GM18511 (cell line): ENCODE data around the gene GPBAR1.

Source experiments
- ATAC-seq: cut with Tn5 transposase; IDR thresholded peaks from one replicate; pipeline ENCODE4 v1.9.1; 2021; ENCODE audit warnings: mild to moderate bottlenecking, moderate library complexity; ENCODE audit not compliant: unreplicated experiment

Gene GPBAR1

GRCh38 chr2:218260742-218261422 is at the start of gene GPBAR1:
TSS of gene GPBAR1 (plus strand) at chr2:218261015. CDS start at chr2:218262725, 1,710 bp downstream.
- no peak for ATAC-seq

- no peak for ATAC-seq
Measured at GRCh38 chr2:218214116-218214515, 46.7 kb upstream of the GPBAR1 start.

- ATAC-seq: no peak
Measured at GRCh38 chr2:218216336-218216673, 44.5 kb upstream of the GPBAR1 start.

- ATAC-seq: peak; percentile 72
Measured at GRCh38 chr2:218216674-218217359, 44.0 kb upstream of the GPBAR1 start, which contains the start of gene ARPC2. TSS of gene ARPC2 (plus strand) at chr2:218217189. CDS start at chr2:218217471, 282 bp downstream.

- peak; percentile 53 for ATAC-seq
Measured at GRCh38 chr2:218217360-218218267, 43.2 kb upstream of the GPBAR1 start.

- peak; percentile 47 for ATAC-seq
Measured at GRCh38 chr2:218218268-218219185, 42.3 kb upstream of the GPBAR1 start.

- no peak for ATAC-seq
Measured at GRCh38 chr2:218219934-218220333, 40.9 kb upstream of the GPBAR1 start.

- ATAC-seq: no peak
Measured at GRCh38 chr2:218221000-218221399, 39.8 kb upstream of the GPBAR1 start.

GRCh38 chr2:218223046-218223445 is 37.8 kb upstream of the GPBAR1 start:
- ATAC-seq: no peak

- ATAC-seq: no peak
Measured at GRCh38 chr2:218224186-218224585, 36.6 kb upstream of the GPBAR1 start.

GRCh38 chr2:218226903-218227302 is 33.9 kb upstream of the GPBAR1 start:
- no peak for ATAC-seq

GRCh38 chr2:218228366-218229090 is 32.3 kb upstream of the GPBAR1 start:
- no peak for ATAC-seq

- peak; percentile 89 for ATAC-seq
Measured at GRCh38 chr2:218229239-218229638, 31.6 kb upstream of the GPBAR1 start.

- no peak for ATAC-seq
Measured at GRCh38 chr2:218229851-218230250, 31.0 kb upstream of the GPBAR1 start.

GRCh38 chr2:218230882-218231281 is 29.9 kb upstream of the GPBAR1 start:
- peak; percentile 77 for ATAC-seq

GRCh38 chr2:218233543-218233942 is 27.3 kb upstream of the GPBAR1 start:
- ATAC-seq: no peak

- no peak for ATAC-seq
Measured at GRCh38 chr2:218234521-218234920, 26.3 kb upstream of the GPBAR1 start.

- ATAC-seq: no peak
Measured at GRCh38 chr2:218235017-218235416, 25.8 kb upstream of the GPBAR1 start.

GRCh38 chr2:218236829-218237228 is 24.0 kb upstream of the GPBAR1 start:
- ATAC-seq: no peak

- ATAC-seq: no peak
Measured at GRCh38 chr2:218238887-218239286, 21.9 kb upstream of the GPBAR1 start.
